CD14-positive monocyte (primary cell): Measurements from ENCODE around the gene BCCIP. TPM values are rescaled to one million over a fixed set of nuclear protein-coding genes. Genes with fewer than 3 reads are reported as not detected.
A peak's percentile ranks its signal among the peaks of the same experiment; 100 is the strongest.

Experiments
- DNase-seq, 3 donors: peaks; one replicate each; pipeline ENCODE4 v3.0.0-alpha.2; 2011 to 2022
- H2AFZ ChIP-seq: 2 replicates; pipeline ENCODE4 v1.6.0; 2012; ENCODE audit warnings: mild to moderate bottlenecking, low read depth, low read length, inconsistent platforms; ENCODE audit not compliant: insufficient read depth, poor library complexity, severe bottlenecking
- H3K27ac ChIP-seq, 2 donors: 1 replicate in 1 of 2; 2 replicates in 1 of 2; pipeline ENCODE4 v1.5.1; 2012 to 2013; ENCODE audit warnings: low read length in 2 of 2, control low read depth in 1 of 2, inconsistent platforms in 1 of 2, low read depth in 1 of 2, mild to moderate bottlenecking in 1 of 2
- H3K27me3 ChIP-seq, 2 donors: one replicate each; pipeline versions ENCODE4 v1.6.0 to v1.6.1; 2011 to 2013; ENCODE audit warnings: low read length in 2 of 2; ENCODE audit not compliant: control insufficient read depth in 2 of 2, insufficient read depth in 2 of 2
- H3K36me3 ChIP-seq, 2 donors: replicated peaks in 1 of 2; 1 replicate in 1 of 2; 2 replicates in 1 of 2; pipeline versions ENCODE4 v1.5.1 to v1.6.1; 2012 to 2013; ENCODE audit warnings: low read length in 2 of 2, control low read depth in 1 of 2, inconsistent platforms in 1 of 2, mild to moderate bottlenecking in 1 of 2; ENCODE audit not compliant: insufficient read depth in 2 of 2, control insufficient read depth in 1 of 2
- H3K4me1 ChIP-seq, 2 donors: 1 replicate in 1 of 2; 2 replicates in 1 of 2; pipeline versions ENCODE4 v1.5.1 to v1.6.1; 2012 to 2013; ENCODE audit warnings: low read length in 2 of 2, control low read depth in 1 of 2, inconsistent platforms in 1 of 2, mild to moderate bottlenecking in 1 of 2, moderate library complexity in 1 of 2; ENCODE audit not compliant: insufficient read depth in 2 of 2, control insufficient read depth in 1 of 2
- H3K4me2 ChIP-seq: replicated peaks from 2 replicates; pipeline ENCODE3; 2012; ENCODE audit warnings: low read length, moderate library complexity, mild to moderate bottlenecking; ENCODE audit not compliant: poor library complexity, severe bottlenecking; ENCODE audit errors: extremely low read depth
- H3K4me3 ChIP-seq, 3 experiments: fragments of 200-600 bp in 1 of 3; sonication (generic) in 1 of 3; replicated peaks in 1 of 3; 1 replicate in 2 of 3; 2 replicates in 1 of 3; pipeline ENCODE4 v1.5.1; 2011 to 2013; ENCODE audit warnings: low read length in 3 of 3, mild to moderate bottlenecking in 3 of 3, control low read depth in 2 of 3, low read depth in 2 of 3, inconsistent platforms in 1 of 3, moderate library complexity in 1 of 3
- H3K79me2 ChIP-seq: 2 replicates; pipeline ENCODE4 v1.6.0; 2012; ENCODE audit warnings: mild to moderate bottlenecking, control low read depth, inconsistent platforms, low read length, moderate library complexity; ENCODE audit not compliant: insufficient read depth
- H3K9ac ChIP-seq: 2 replicates; pipeline ENCODE4 v1.6.0; 2017; ENCODE audit warnings: low read length, mild to moderate bottlenecking; ENCODE audit not compliant: insufficient read depth, poor library complexity, severe bottlenecking
- H3K9me3 ChIP-seq, 2 donors: replicated peaks in 1 of 2; 1 replicate in 1 of 2; 2 replicates in 1 of 2; pipeline versions ENCODE4 v1.5.1 to v1.6.1; 2012 to 2013; ENCODE audit warnings: low read length in 2 of 2, control low read depth in 1 of 2; ENCODE audit not compliant: control insufficient read depth in 1 of 2, insufficient read depth in 1 of 2
- H4K20me1 ChIP-seq: 2 replicates; pipeline ENCODE4 v1.6.0; 2012; ENCODE audit warnings: mild to moderate bottlenecking, low read length, control low read depth, moderate library complexity; ENCODE audit not compliant: insufficient read depth
- H3K27ac Mint-ChIP-seq, 7 donors: one replicate each; pipeline ENCODE4 v1.8.0; 2020; ENCODE audit warnings: mild to moderate bottlenecking in 7 of 7, mixed read lengths in 7 of 7, moderate library complexity in 6 of 7, inconsistent platforms in 2 of 7
- H3K27me3 Mint-ChIP-seq, 3 donors: one replicate each; pipeline ENCODE4 v1.8.0; 2021 to 2022; ENCODE audit warnings: low read depth in 3 of 3, mild to moderate bottlenecking in 3 of 3, mixed read lengths in 3 of 3, moderate library complexity in 3 of 3, inconsistent platforms in 1 of 3
- H3K36me3 Mint-ChIP-seq, 2 donors: one replicate each; pipeline ENCODE4 v1.8.0; 2020; ENCODE audit warnings: mixed read lengths in 2 of 2, inconsistent platforms in 1 of 2, mild to moderate bottlenecking in 1 of 2
- H3K4me1 Mint-ChIP-seq: one replicate; pipeline ENCODE4 v1.8.0; 2020; ENCODE audit warnings: mild to moderate bottlenecking, mixed read lengths
- H3K4me3 Mint-ChIP-seq, 2 donors: one replicate each; pipeline ENCODE4 v1.8.0; 2020; ENCODE audit warnings: mild to moderate bottlenecking in 2 of 2, mixed read lengths in 2 of 2, moderate library complexity in 1 of 2
- H3K9me3 Mint-ChIP-seq, 7 donors: one replicate each; pipeline ENCODE4 v1.8.0; 2020 to 2022; ENCODE audit warnings: mixed read lengths in 7 of 7, mild to moderate bottlenecking in 6 of 7, moderate library complexity in 6 of 7, inconsistent platforms in 2 of 7
- CTCF ChIP-seq: fragments of 200-600 bp; IDR thresholded peaks from one replicate; pipeline ENCODE4 v1.8.0; 2022; ENCODE audit warnings: antibody characterized with exemption, mild to moderate bottlenecking
- WGBS: methylation state at CpG from one replicate; pipeline ENCODE4 v1.1.5; 2013; ENCODE audit warnings: missing lambda C conversion rate; ENCODE audit not compliant: insufficient coverage; 5-methylcytosine and 5-hydroxymethylcytosine counted together
- intact Hi-C, 2 donors: fragments of 100-400 bp; cut with micrococcal nuclease; formaldehyde crosslinking; loops; one replicate each; pipeline versions ENCODE4 v1.15.0 to v1.15.1; 2023
- polyA plus RNA-seq, 3 donors: library from polyadenylated mRNA; depleted of rRNA in 1 of 3; unstranded in 2 of 3; stranded (reverse) in 1 of 3; fragments of 300-500 nt in 2 of 3; fragments of >200 nt in 1 of 3; fragmentation: Illumina TruSeq in 2 of 3; gene quantifications; 1 replicate in 2 of 3; 2 replicates in 1 of 3; pipeline ENCODE4 v1.2.3, GENCODE V29; 2012 to 2021

The BCCIP gene
- polyA plus RNA-seq, 3 donors: 16.0 to 61.7 (median 59.3) TPM

GRCh38 chr10:125836746-125837145 is 13.4 kb downstream of the BCCIP start:
- Mint-ChIP-seq H3K4me3 (no peak overlapping the region), H3K4me1 (no peaks in the 10 kb centered on the region), H3K36me3 (peaks cover 84 to 96% of the 10 kb centered on the region in 2 donors), H3K27me3 (peaks cover 0 to 2% (median 1%) of the 10 kb centered on the region in 3 donors), H3K27ac (no peak overlapping the region), H3K9me3 (no peaks in the 10 kb centered on the region)
- H3K9me3 ChIP-seq: no peaks in the 10 kb centered on the region
- TF ChIP-seq CTCF: no peak
- H2AFZ ChIP-seq: no peak overlapping the region
- H3K4me3 ChIP-seq: no peak overlapping the region
- H3K4me2 ChIP-seq: no peak overlapping the region
- no peak for DNase-seq
- no peak overlapping the region for H3K27ac ChIP-seq
- 100% methylated on average over 1 of the region's 2 CpGs for whole genome bisulfite sequencing
- peaks cover 89 to 98% of the 10 kb centered on the region in 2 donors for H3K36me3 ChIP-seq
- no peaks in the 10 kb centered on the region for H3K27me3 ChIP-seq
- H3K9ac ChIP-seq: no peak overlapping the region
- H3K79me2 ChIP-seq: no peaks in the 10 kb centered on the region
- no peaks in the 10 kb centered on the region for H4K20me1 ChIP-seq
- H3K4me1 ChIP-seq: no peaks in the 10 kb centered on the region
- intact Hi-C loops: no loop called here

GRCh38 chr10:125838802-125839575 is 15.6 kb downstream of the BCCIP start:
- Histone ChIP-seq H3K4me2 (no peak overlapping the region), H3K4me3 (no peak overlapping the region), H3K27me3 (no peaks in the 10 kb centered on the region), H2AFZ (no peak overlapping the region), H3K9me3 (no peaks in the 10 kb centered on the region), H3K36me3 (peaks cover 76 to 97% of the 10 kb centered on the region in 2 donors), H3K9ac (no peak overlapping the region), H3K27ac (no peak overlapping the region), H3K79me2 (no peaks in the 10 kb centered on the region), H4K20me1 (no peaks in the 10 kb centered on the region), H3K4me1 (no peaks in the 10 kb centered on the region)
- no peak for TF ChIP-seq CTCF
- Mint-ChIP-seq H3K27ac (peak overlapping the region in 2 of 7 donors; percentile 23 to 72), H3K4me3 (no peak overlapping the region), H3K9me3 (no peaks in the 10 kb centered on the region), H3K4me1 (no peaks in the 10 kb centered on the region), H3K36me3 (peaks cover 80 to 88% of the 10 kb centered on the region in 2 donors), H3K27me3 (peaks cover 0 to 2% (median 1%) of the 10 kb centered on the region in 3 donors)
- intact Hi-C loops: no loop called here
- DNase-seq: no peak
- WGBS: 100% methylated on average over 3 of the region's 9 CpGs
